Peyer's patch (tissue), 4 donors: ENCODE data around the gene POLR1A. TPM values are rescaled to one million over a fixed set of nuclear protein-coding genes. Genes with fewer than 3 reads are reported as not detected.

ENCODE experiments used
- DNase-seq, 3 donors: peaks; one replicate each; pipeline ENCODE4 v3.0.0-alpha.2; 2017 to 2019
- H3K27ac ChIP-seq, 4 donors: fragments of 200-600 bp; sonication (generic); one replicate each; pipeline ENCODE4 v1.5.1; 2016 to 2019
- H3K27me3 ChIP-seq, 2 donors: fragments of 200-600 bp; sonication (generic); one replicate each; pipeline ENCODE4 v1.5.1; 2019
- H3K36me3 ChIP-seq, 3 donors: fragments of 200-600 bp; sonication (generic); one replicate each; pipeline ENCODE4 v1.5.1; 2016 to 2019
- H3K4me1 ChIP-seq, 4 donors: fragments of 200-600 bp; sonication (generic); one replicate each; pipeline ENCODE4 v1.5.1; 2016 to 2019
- H3K4me3 ChIP-seq, 4 donors: fragments of 200-600 bp; sonication (generic); 1 replicate in 3 of 4; 2 replicates in 1 of 4; pipeline ENCODE4 v1.5.1; 2016 to 2019; ENCODE audit warnings: mild to moderate bottlenecking in 1 of 4
- H3K9me3 ChIP-seq, 4 donors: fragments of 200-600 bp; sonication (generic); one replicate each; pipeline ENCODE4 v1.5.1; 2016 to 2019; ENCODE audit warnings: mild to moderate bottlenecking in 1 of 4
- CTCF ChIP-seq, 6 experiments: fragments of 450-650 bp in 4 of 6; fragments of 200-600 bp in 2 of 6; sonication (generic) in 1 of 6; IDR thresholded peaks; one replicate each; pipeline ENCODE4 v1.5.1; 2017 to 2019; ENCODE audit warnings: antibody characterized with exemption in 6 of 6, mild to moderate bottlenecking in 3 of 6, moderate library complexity in 1 of 6
- POLR2A ChIP-seq, 2 donors: fragments of 450-650 bp; IDR thresholded peaks; one replicate each; pipeline ENCODE4 v1.5.1; 2017; ENCODE audit warnings: antibody characterized with exemption in 2 of 2, mild to moderate bottlenecking in 2 of 2, moderate library complexity in 2 of 2
- total RNA-seq, 4 donors: library from RNA; depleted of rRNA; stranded (reverse); fragments of >200 nt; gene quantifications; one replicate each; pipeline ENCODE4 v1.1.0, GENCODE V29; 2016

POLR1A gene
- total RNA-seq, 4 donors from 2014 or later, result 9.1 to 27.2 (median 15.4) TPM

- H3K27ac ChIP-seq, result peak overlapping the region in 1 of 4 donors; percentile 75
- no peaks in the 10 kb centered on the region for H3K27me3 ChIP-seq
- DNase-seq, result peak in 2 of 3 donors; percentile 44 to 49
- no peak for TF ChIP-seq CTCF (IDR thresholded peaks at IDR 0.05)
- no peak for TF ChIP-seq POLR2A (IDR thresholded peaks at IDR 0.05)
- H3K4me1 ChIP-seq, result peaks cover 0 to 10% (median 5%) of the 10 kb centered on the region in 4 donors
- H3K4me3 ChIP-seq, result no peak overlapping the region
- H3K9me3 ChIP-seq, result peaks cover 0 to 3% (median 0%) of the 10 kb centered on the region in 4 donors
- no peaks in the 10 kb centered on the region for H3K36me3 ChIP-seq
Measured at GRCh38 chr2:86017901-86018896, 87.5 kb downstream of the POLR1A start.

GRCh38 chr2:86016581-86016980 is 89.1 kb downstream of the POLR1A start:
- Histone ChIP-seq H3K4me1 (peaks cover 0 to 10% (median 5%) of the 10 kb centered on the region in 4 donors), H3K27ac (peak overlapping the region in 1 of 4 donors; percentile 75), H3K27me3 (no peaks in the 10 kb centered on the region), H3K4me3 (no peak overlapping the region), H3K36me3 (no peaks in the 10 kb centered on the region), H3K9me3 (peaks cover 0 to 3% (median 0%) of the 10 kb centered on the region in 4 donors)
- TF ChIP-seq POLR2A (IDR thresholded peaks at IDR 0.05) (no peak), CTCF (IDR thresholded peaks at IDR 0.05) (no peak)
- DNase-seq, result peak in 1 of 3 donors; percentile 35

- DNase-seq, result no peak
- Histone ChIP-seq H3K9me3 (peaks cover 0 to 3% (median 0%) of the 10 kb centered on the region in 4 donors), H3K27ac (peak overlapping the region in 1 of 4 donors; percentile 15), H3K4me3 (no peak overlapping the region), H3K36me3 (no peaks in the 10 kb centered on the region), H3K27me3 (no peaks in the 10 kb centered on the region), H3K4me1 (peaks cover 0 to 10% (median 5%) of the 10 kb centered on the region in 4 donors)
- TF ChIP-seq POLR2A (IDR thresholded peaks at IDR 0.05), result no peak
- no peak for TF ChIP-seq CTCF (IDR thresholded peaks at IDR 0.05)
Measured at GRCh38 chr2:86015699-86016098, 90.0 kb downstream of the POLR1A start.

GRCh38 chr2:86015006-86015405 is 90.7 kb downstream of the POLR1A start:
- Histone ChIP-seq H3K27ac (peak overlapping the region in 1 of 4 donors; percentile 15), H3K9me3 (peaks cover 0 to 3% (median 0%) of the 10 kb centered on the region in 4 donors), H3K4me3 (no peak overlapping the region), H3K4me1 (peaks cover 0 to 10% (median 5%) of the 10 kb centered on the region in 4 donors), H3K36me3 (no peaks in the 10 kb centered on the region), H3K27me3 (no peaks in the 10 kb centered on the region)
- no peak for DNase-seq
- TF ChIP-seq POLR2A (IDR thresholded peaks at IDR 0.05), result no peak
- TF ChIP-seq CTCF (IDR thresholded peaks at IDR 0.05), result no peak

GRCh38 chr2:86014493-86014892 is 91.2 kb downstream of the POLR1A start:
- Histone ChIP-seq H3K4me3 (no peak overlapping the region), H3K4me1 (peaks cover 0 to 10% (median 5%) of the 10 kb centered on the region in 4 donors), H3K9me3 (peaks cover 0 to 3% (median 0%) of the 10 kb centered on the region in 4 donors), H3K36me3 (no peaks in the 10 kb centered on the region), H3K27me3 (no peaks in the 10 kb centered on the region), H3K27ac (no peak overlapping the region)
- no peak for DNase-seq
- no peak for TF ChIP-seq POLR2A (IDR thresholded peaks at IDR 0.05)
